Fibroblast of lung (primary cell): ENCODE data around the gene USP5. TPM values are rescaled to one million over a fixed set of nuclear protein-coding genes. Genes with fewer than 3 reads are reported as not detected.
"Not testable (repeated sequence)": the region's sequence is repeated elsewhere in the genome, so short reads cannot be mapped to it uniquely, and the experiment has no call there.

Experiments used
- DNase-seq, 2 donors: peaks; one replicate each; pipeline versions ENCODE4 v3.0.0 to v3.0.0-alpha.2; 2010; ENCODE audit warnings: low read depth in 2 of 2
- H2AFZ ChIP-seq: 2 replicates; pipeline ENCODE4 v1.5.1; 2012; ENCODE audit warnings: low read length, control low read depth, inconsistent platforms
- H3K27ac ChIP-seq: 2 replicates; pipeline ENCODE4 v1.5.1; 2011; ENCODE audit warnings: low read length, control low read depth; ENCODE audit not compliant: insufficient read depth
- H3K27me3 ChIP-seq: 2 replicates; pipeline ENCODE4 v1.5.1; 2011; ENCODE audit warnings: mild to moderate bottlenecking, low read length; ENCODE audit not compliant: control insufficient read depth, insufficient read depth
- H3K36me3 ChIP-seq: 2 replicates; pipeline ENCODE4 v1.5.1; 2011; ENCODE audit warnings: low read length; ENCODE audit not compliant: control insufficient read depth, insufficient read depth
- H3K4me1 ChIP-seq: 2 replicates; pipeline ENCODE4 v1.5.1; 2011; ENCODE audit warnings: low read length; ENCODE audit not compliant: control insufficient read depth, insufficient read depth; ENCODE audit errors: extremely low read depth
- H3K4me2 ChIP-seq: 2 replicates; pipeline ENCODE4 v1.5.1; 2011; ENCODE audit warnings: low read length, control low read depth; ENCODE audit not compliant: insufficient read depth; ENCODE audit errors: extremely low read depth
- H3K4me3 ChIP-seq, 4 experiments: fragments of 200-600 bp in 1 of 4; sonication (generic) in 1 of 4; replicated peaks in 1 of 4; 2 replicates each; pipeline ENCODE4 v1.5.1; 2011 to 2016; ENCODE audit warnings: low read length in 4 of 4, low read depth in 3 of 4, mild to moderate bottlenecking in 3 of 4, control low read depth in 2 of 4, inconsistent platforms in 1 of 4, mixed read lengths in 1 of 4; ENCODE audit not compliant: insufficient read depth in 1 of 4; ENCODE audit errors: control extremely low read depth in 1 of 4
- H3K79me2 ChIP-seq: 2 replicates; pipeline ENCODE4 v1.5.1; 2012; ENCODE audit warnings: mild to moderate bottlenecking, low read length, inconsistent platforms; ENCODE audit not compliant: control insufficient read depth, insufficient read depth
- H3K9ac ChIP-seq: 2 replicates; pipeline ENCODE4 v1.5.1; 2011; ENCODE audit warnings: mild to moderate bottlenecking, low read length, control low read depth; ENCODE audit not compliant: insufficient read depth
- H3K9me3 ChIP-seq: 2 replicates; pipeline ENCODE4 v1.5.1; 2012; ENCODE audit warnings: low read depth, low read length; ENCODE audit not compliant: control insufficient read depth, insufficient read depth
- H4K20me1 ChIP-seq: 2 replicates; pipeline ENCODE4 v1.5.1; 2011; ENCODE audit warnings: low read length; ENCODE audit not compliant: control insufficient read depth, insufficient read depth; ENCODE audit errors: extremely low read depth
- EZH2 ChIP-seq: IDR thresholded peaks from 2 replicates; pipeline ENCODE4 v1.5.1; 2012; ENCODE audit warnings: low read length, control low read depth, mild to moderate bottlenecking; ENCODE audit errors: missing control alignments
- polyA plus RNA-seq, 2 donors: library from polyadenylated mRNA; depleted of rRNA in 1 of 2; stranded (reverse) in 1 of 2; unstranded in 1 of 2; fragments of >200 nt; gene quantifications; 2 replicates each; pipeline ENCODE4 v1.2.1, GENCODE V29; 2011 to 2012; ENCODE audit warnings: missing spikeins in 1 of 2
- total RNA-seq: library from RNA; depleted of rRNA; stranded (reverse); fragments of >200 nt; gene quantifications from 2 replicates; pipeline ENCODE4 v1.2.1, GENCODE V29; 2014
- TF ChIP-seq, protein P1 (sequence below), 2 donors: IDR thresholded peaks in 1 of 2; conservative IDR thresholded peaks in 1 of 2; 1 replicate in 1 of 2; 2 replicates in 1 of 2; pipeline ENCODE4 v1.5.1; 2011 to 2012; ENCODE audit warnings: low read length in 2 of 2, control low read depth in 1 of 2, inconsistent platforms in 1 of 2, low read depth in 1 of 2, mild to moderate bottlenecking in 1 of 2

Gene USP5
- total and polyA plus RNA-seq, 2 donors (not counting 1 experiment from before 2014, with no cell fraction given), result 42.2 to 69.9 TPM

DNA sequence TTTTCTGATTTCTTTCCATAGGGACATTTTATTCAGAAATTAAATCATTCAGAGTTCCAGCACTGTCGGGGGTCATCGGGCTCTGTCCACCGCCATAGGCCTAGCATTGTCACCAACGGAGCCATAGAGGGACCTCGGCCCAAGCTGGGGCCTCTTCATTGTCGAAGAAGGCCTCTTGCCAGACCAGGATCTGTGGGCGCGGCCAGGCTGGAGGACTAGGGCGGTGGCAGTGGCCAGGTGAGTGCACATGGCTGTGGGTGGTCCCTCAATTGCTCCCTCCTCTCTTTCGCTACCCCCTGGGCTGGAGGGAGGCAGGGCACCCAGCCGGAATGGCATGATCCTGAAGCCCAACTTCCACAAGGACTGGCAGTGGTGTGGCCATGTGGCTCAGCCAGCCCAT lies 31.7 kb downstream of the USP5 start:
- no peak overlapping the region for H3K4me3 ChIP-seq
- peaks cover 8% of the 10 kb centered on the region for H3K36me3 ChIP-seq
- H3K27ac ChIP-seq, result no peak overlapping the region
- H3K4me2 ChIP-seq, result no peak overlapping the region
- no peak overlapping the region for H2AFZ ChIP-seq
- no peaks in the 10 kb centered on the region for H3K79me2 ChIP-seq
- H4K20me1 ChIP-seq, result no peaks in the 10 kb centered on the region
- H3K9me3 ChIP-seq, result no peaks in the 10 kb centered on the region
- no peaks in the 10 kb centered on the region for H3K27me3 ChIP-seq
- TF ChIP-seq EZH2, result no peak
- TF ChIP-seq, protein P1, sequence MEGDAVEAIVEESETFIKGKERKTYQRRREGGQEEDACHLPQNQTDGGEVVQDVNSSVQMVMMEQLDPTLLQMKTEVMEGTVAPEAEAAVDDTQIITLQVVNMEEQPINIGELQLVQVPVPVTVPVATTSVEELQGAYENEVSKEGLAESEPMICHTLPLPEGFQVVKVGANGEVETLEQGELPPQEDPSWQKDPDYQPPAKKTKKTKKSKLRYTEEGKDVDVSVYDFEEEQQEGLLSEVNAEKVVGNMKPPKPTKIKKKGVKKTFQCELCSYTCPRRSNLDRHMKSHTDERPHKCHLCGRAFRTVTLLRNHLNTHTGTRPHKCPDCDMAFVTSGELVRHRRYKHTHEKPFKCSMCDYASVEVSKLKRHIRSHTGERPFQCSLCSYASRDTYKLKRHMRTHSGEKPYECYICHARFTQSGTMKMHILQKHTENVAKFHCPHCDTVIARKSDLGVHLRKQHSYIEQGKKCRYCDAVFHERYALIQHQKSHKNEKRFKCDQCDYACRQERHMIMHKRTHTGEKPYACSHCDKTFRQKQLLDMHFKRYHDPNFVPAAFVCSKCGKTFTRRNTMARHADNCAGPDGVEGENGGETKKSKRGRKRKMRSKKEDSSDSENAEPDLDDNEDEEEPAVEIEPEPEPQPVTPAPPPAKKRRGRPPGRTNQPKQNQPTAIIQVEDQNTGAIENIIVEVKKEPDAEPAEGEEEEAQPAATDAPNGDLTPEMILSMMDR (conservative IDR thresholded peaks at IDR 0.05 in 1 of 2, IDR thresholded peaks at IDR 0.05 in 1 of 2; ENCODE audit: low read depth in 1 of 2, low read length in 2 of 2), result no peak
- no peak overlapping the region for H3K9ac ChIP-seq
- no peaks in the 10 kb centered on the region for H3K4me1 ChIP-seq
- no peak for DNase-seq

- Histone ChIP-seq H3K79me2 (no peaks in the 10 kb centered on the region), H3K9ac (no peak overlapping the region), H2AFZ (no peak overlapping the region), H3K27me3 (no peaks in the 10 kb centered on the region), H3K4me3 (no peak overlapping the region), H3K27ac (no peak overlapping the region), H3K4me2 (no peak overlapping the region), H3K4me1 (no peaks in the 10 kb centered on the region), H3K9me3 (no peaks in the 10 kb centered on the region), H4K20me1 (no peaks in the 10 kb centered on the region), H3K36me3 (peaks cover 8% of the 10 kb centered on the region)
- TF ChIP-seq EZH2, result no peak
- TF ChIP-seq, protein P1 (conservative IDR thresholded peaks at IDR 0.05 in 1 of 2, IDR thresholded peaks at IDR 0.05 in 1 of 2; ENCODE audit: low read depth in 1 of 2, low read length in 2 of 2), result no peak
- DNase-seq, result no peak
Observed at GRCh38 chr12:6884539-6884938, 32.6 kb downstream of the USP5 start.

DNA sequence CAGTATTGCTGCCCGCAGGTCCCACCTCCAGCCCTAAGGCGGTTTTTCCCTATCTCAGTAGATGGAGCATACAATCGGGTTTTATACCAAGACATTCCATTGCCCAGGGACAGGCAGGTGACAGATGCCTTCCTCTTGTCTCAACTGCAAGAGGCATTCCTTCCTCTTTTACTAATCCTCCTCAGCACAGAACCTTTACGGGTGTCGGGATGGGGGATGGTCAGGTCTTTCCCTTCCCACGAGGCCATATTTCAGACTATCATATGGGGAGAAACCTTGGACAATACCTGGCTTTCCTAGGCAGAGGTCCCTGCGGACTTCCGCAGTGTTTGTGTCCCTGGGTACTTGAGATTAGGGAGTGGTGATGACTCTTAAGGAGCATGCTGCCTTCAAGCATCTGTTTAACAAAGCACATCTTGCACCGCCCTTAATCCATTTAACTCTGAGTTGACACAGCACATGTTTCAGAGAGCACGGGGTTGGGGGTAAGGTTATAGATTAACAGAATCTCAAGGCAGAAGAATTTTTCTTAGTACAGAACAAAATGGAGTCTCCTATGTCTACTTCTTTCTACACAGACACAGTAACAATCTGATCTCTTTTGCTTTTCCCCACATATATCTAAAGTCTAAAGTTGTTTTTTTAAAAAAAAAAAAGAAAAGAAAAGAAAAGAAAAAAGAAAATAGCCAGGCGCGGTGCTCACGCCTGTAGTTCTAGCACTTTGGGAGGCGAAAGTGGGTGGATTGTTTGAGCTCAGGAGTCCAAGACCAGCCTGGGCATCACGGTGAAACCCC lies 34.5 kb downstream of the USP5 start:
- DNase-seq, H3K4me1 ChIP-seq, H3K27me3 ChIP-seq, H4K20me1 ChIP-seq, H3K27ac ChIP-seq, H3K79me2 ChIP-seq, H3K9ac ChIP-seq, H3K36me3 ChIP-seq, H3K4me3 ChIP-seq, H3K9me3 ChIP-seq, H3K4me2 ChIP-seq, H2AFZ ChIP-seq: not testable (repeated sequence)
